KMS-11 (cell line): ENCODE measurements around the gene RPL13.
"Not testable (repeated sequence)": the region's sequence is repeated elsewhere in the genome, so short reads cannot be mapped to it uniquely, and the experiment has no call there.

Experiments used
- H2AFZ ChIP-seq: fragments of 200-600 bp; sonication (generic); 2 replicates; pipeline ENCODE4 v1.6.1; 2016; ENCODE audit warnings: antibody characterized with exemption, mixed run types, low read depth
- H3K27ac ChIP-seq: fragments of 200-600 bp; sonication (generic); 2 replicates; pipeline ENCODE4 v1.6.1; 2016; ENCODE audit warnings: mild to moderate bottlenecking, mixed run types
- H3K27me3 ChIP-seq: fragments of 200-600 bp; sonication (generic); 2 replicates; pipeline ENCODE4 v1.6.1; 2017; ENCODE audit warnings: mild to moderate bottlenecking, low read depth, mixed run types, moderate library complexity; ENCODE audit not compliant: insufficient read depth
- H3K36me3 ChIP-seq: fragments of 200-600 bp; sonication (generic); 2 replicates; pipeline ENCODE4 v1.6.1; 2017; ENCODE audit warnings: mild to moderate bottlenecking, mixed run types; ENCODE audit not compliant: insufficient read depth
- H3K4me1 ChIP-seq: fragments of 200-600 bp; sonication (generic); 2 replicates; pipeline ENCODE4 v1.6.1; 2016; ENCODE audit warnings: mild to moderate bottlenecking, low read depth, mixed run types; ENCODE audit not compliant: poor library complexity, severe bottlenecking
- H3K4me2 ChIP-seq: fragments of 200-600 bp; sonication (generic); 2 replicates; pipeline ENCODE4 v1.7.0; 2016; ENCODE audit warnings: mild to moderate bottlenecking, mixed run types
- H3K4me3 ChIP-seq: fragments of 200-600 bp; sonication (generic); IDR thresholded peaks from 2 replicates; pipeline ENCODE4 v1.6.1; 2017; ENCODE audit warnings: low read depth, low read length, mixed read lengths; ENCODE audit not compliant: insufficient read depth
- H3K79me2 ChIP-seq: fragments of 200-600 bp; sonication (generic); 2 replicates; pipeline ENCODE4 v1.6.1; 2016; ENCODE audit warnings: low read depth, mixed run types; ENCODE audit not compliant: insufficient read depth
- H3K9ac ChIP-seq: fragments of 200-600 bp; sonication (generic); 2 replicates; pipeline ENCODE4 v1.6.1; 2016; ENCODE audit warnings: mild to moderate bottlenecking, mixed run types
- H4K20me1 ChIP-seq: fragments of 200-600 bp; sonication (generic); 2 replicates; pipeline ENCODE4 v1.6.1; 2016; ENCODE audit warnings: mild to moderate bottlenecking, mixed run types; ENCODE audit not compliant: insufficient read depth
- CTCF ChIP-seq: fragments of 200-600 bp; sonication (generic); conservative IDR thresholded peaks from 2 replicates; pipeline ENCODE4 v1.6.1; 2017; ENCODE audit warnings: low read depth, mild to moderate bottlenecking, antibody characterized with exemption, low read length, moderate library complexity, mixed read lengths

Gene RPL13

GRCh38 chr16:89569506-89570341 lies 9.2 kb downstream of the RPL13 start:
- Histone ChIP-seq H2AFZ (no peak overlapping the region), H3K9ac (no peak overlapping the region), H4K20me1 (no peaks in the 10 kb centered on the region), H3K36me3 (no peaks in the 10 kb centered on the region), H3K4me2 (no peak overlapping the region), H3K4me3 (no peak overlapping the region), H3K27me3 (no peaks in the 10 kb centered on the region), H3K4me1 (peaks cover 7% of the 10 kb centered on the region), H3K79me2 (no peaks in the 10 kb centered on the region), H3K27ac (no peak overlapping the region)
- no peak for TF ChIP-seq CTCF

GRCh38 chr16:89570342-89570923 lies 10.0 kb downstream of the RPL13 start:
- TF ChIP-seq CTCF, result no peak
- Histone ChIP-seq H3K27ac (no peak overlapping the region), H3K4me1 (peaks cover 7% of the 10 kb centered on the region), H3K4me2 (no peak overlapping the region), H3K4me3 (no peak overlapping the region), H3K79me2 (no peaks in the 10 kb centered on the region), H3K27me3 (no peaks in the 10 kb centered on the region), H3K36me3 (no peaks in the 10 kb centered on the region), H4K20me1 (no peaks in the 10 kb centered on the region), H2AFZ (no peak overlapping the region), H3K9ac (no peak overlapping the region)

DNA sequence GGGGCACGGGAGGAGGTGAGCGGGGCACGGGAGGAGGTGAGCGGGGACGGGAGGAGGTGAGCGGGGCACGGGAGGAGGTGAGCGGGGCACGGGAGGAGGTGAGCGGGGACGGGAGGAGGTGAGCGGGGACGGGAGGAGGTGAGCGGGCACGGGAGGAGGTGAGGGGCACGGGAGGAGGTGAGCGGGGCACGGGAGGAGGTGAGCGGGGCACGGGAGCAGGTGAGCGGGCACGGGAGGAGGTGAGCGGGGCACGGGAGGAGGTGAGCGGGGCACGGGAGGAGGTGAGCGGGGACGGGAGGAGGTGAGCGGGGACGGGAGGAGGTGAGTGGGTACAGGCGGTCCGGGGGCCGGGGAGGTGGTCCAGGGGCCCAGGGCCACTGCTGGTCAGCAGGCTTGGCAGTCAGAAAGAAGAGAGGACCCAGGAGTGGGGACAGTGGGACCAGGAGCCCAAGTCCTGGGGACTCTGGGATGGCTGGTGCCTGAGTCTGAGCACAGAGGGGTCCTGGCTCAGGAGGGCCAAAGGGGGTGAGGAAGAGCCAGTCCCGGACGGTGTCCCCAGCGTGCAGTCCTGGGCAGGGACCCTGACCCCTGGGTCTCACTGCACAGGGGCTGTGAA lies 10.6 kb downstream of the RPL13 start:
- H3K9ac ChIP-seq, H3K79me2 ChIP-seq, H3K27me3 ChIP-seq, H2AFZ ChIP-seq, H3K4me1 ChIP-seq, H3K27ac ChIP-seq, H3K4me2 ChIP-seq, H4K20me1 ChIP-seq, H3K4me3 ChIP-seq, H3K36me3 ChIP-seq: not testable (repeated sequence)

GRCh38 chr16:89571636-89572035 lies 11.2 kb downstream of the RPL13 start:
- no peak overlapping the region for H3K4me2 ChIP-seq
- H3K27me3 ChIP-seq, result no peaks in the 10 kb centered on the region
- H3K4me1 ChIP-seq, result peaks cover 7% of the 10 kb centered on the region
- H3K79me2 ChIP-seq, result peaks cover 8% of the 10 kb centered on the region; the same call in 1 of the 2 replicates
- H4K20me1 ChIP-seq, result no peaks in the 10 kb centered on the region
- no peak for TF ChIP-seq CTCF
- no peak overlapping the region for H3K27ac ChIP-seq
- H3K4me3 ChIP-seq, result no peak overlapping the region
- no peak overlapping the region for H2AFZ ChIP-seq
- no peaks in the 10 kb centered on the region for H3K36me3 ChIP-seq
- no peak overlapping the region for H3K9ac ChIP-seq
